Activated CD8-positive, alpha-beta T cell treated with anti-CD3 and anti-CD28 coated beads for 36 hours (primary cell): ENCODE results near the gene AGT. TPM values are rescaled to one million over a fixed set of nuclear protein-coding genes. Genes with fewer than 3 reads are reported as not detected.
"Not testable (repeated sequence)": the region's sequence is repeated elsewhere in the genome, so short reads cannot be mapped to it uniquely, and the experiment has no call there.

Experiments used
- ATAC-seq: fragments of 200-7000 bp; cut with Tn5 transposase; one replicate; pipeline ENCODE4 v1.10.0; 2021; ENCODE audit warnings: mild to moderate bottlenecking, moderate library complexity
- CTCF ChIA-PET: fragments of 350-600 bp; sonication (Branson Sonifier 250); formaldehyde crosslinking; loops from one replicate; lab custom pipeline; 2021; ENCODE audit warnings: antibody characterized with exemption; lab: Charles Lee
- POLR2A ChIA-PET: fragments of 350-600 bp; sonication (Branson Sonifier 250); formaldehyde crosslinking; loops from one replicate; lab custom pipeline; 2021; ENCODE audit warnings: antibody characterized with exemption; lab: Charles Lee
- DNase-seq: peaks from one replicate; pipeline ENCODE4 v3.0.0-alpha.2; 2020
- H3K27ac Mint-ChIP-seq: one replicate; pipeline ENCODE4 v1.8.0; 2021; ENCODE audit warnings: mild to moderate bottlenecking, mixed read lengths
- H3K27me3 Mint-ChIP-seq: one replicate; pipeline ENCODE4 v1.8.0; 2021; ENCODE audit warnings: mixed read lengths
- H3K36me3 Mint-ChIP-seq: one replicate; pipeline ENCODE4 v1.8.0; 2021; ENCODE audit warnings: low read depth, mixed read lengths
- H3K4me1 Mint-ChIP-seq: one replicate; pipeline ENCODE4 v1.8.0; 2021; ENCODE audit warnings: low read depth, mixed read lengths
- H3K4me3 Mint-ChIP-seq: one replicate; pipeline ENCODE4 v1.8.0; 2021; ENCODE audit warnings: mild to moderate bottlenecking, moderate library complexity, mixed read lengths
- H3K9me3 Mint-ChIP-seq: one replicate; pipeline ENCODE4 v1.8.0; 2021; ENCODE audit warnings: mixed read lengths
- intact Hi-C: fragments of 100-400 bp; cut with micrococcal nuclease; formaldehyde crosslinking; loops from one replicate; pipeline ENCODE4 v1.10.0; 2022
- total RNA-seq, 2 experiments: library from RNA; stranded (reverse); gene quantifications; one replicate each; pipeline ENCODE4 v1.2.3, GENCODE V29; 2021
- TF ChIP-seq, protein P1 (sequence below): fragments of 200-600 bp; IDR thresholded peaks from one replicate; pipeline ENCODE4 v1.8.0; 2022; ENCODE audit warnings: antibody characterized with exemption, mild to moderate bottlenecking

The AGT gene
- total RNA-seq, 2 experiments from 2014 or later, result not detected

DNA sequence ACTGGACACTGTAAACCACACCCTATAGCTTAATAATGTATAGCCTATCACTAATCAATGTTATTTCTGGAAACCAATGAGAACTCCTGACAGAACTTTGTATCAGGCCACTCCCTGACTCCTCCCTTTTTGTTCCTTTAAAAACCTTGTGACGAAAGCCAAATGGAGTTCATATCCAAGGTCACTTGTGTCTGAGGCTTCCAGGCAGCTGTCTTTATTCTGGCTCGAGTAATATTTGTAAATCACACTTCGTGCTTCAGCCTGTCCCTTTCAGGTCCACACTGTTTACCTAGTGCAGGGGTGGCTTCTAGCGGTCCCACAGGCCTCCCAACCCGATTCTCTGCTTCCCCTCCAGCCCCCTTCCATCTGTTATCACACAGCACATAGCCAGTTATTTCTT, 17.1 kb upstream of the AGT start:
- CTCF ChIA-PET, result no interaction called here
- no peak for DNase-seq

DNA sequence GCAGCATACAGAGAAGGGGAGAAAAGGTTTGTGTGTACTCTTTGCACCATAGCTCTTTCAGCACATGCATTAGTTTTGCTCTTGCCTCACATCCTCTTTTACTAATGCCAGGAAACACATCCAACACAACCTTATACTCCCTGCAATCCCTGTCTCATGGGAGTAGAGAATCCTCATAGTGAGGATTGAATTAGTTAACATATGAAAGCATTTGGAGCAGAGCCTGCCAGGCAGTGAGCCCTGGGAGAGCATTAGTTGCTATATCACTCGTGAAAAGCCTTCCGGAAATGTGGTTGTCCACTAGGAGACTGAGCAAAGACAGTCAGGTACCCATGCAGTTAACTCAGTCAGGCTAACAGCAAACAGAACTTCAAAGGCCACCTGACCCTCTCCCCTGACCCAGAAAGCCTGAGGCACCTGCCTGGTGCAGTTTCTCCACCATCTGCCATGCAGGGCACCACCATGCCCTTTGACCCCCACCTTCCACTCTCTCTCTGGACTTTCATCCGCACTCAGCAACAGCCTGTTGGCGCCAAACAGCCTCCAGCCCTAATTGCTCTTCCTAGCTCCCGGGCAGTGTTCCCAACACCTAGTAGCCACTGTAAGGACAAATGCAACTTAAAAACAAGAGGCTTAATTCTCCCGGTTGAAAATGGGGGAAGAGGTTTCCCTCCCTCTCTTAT, 14.9 kb upstream of the AGT start:
- POLR2A ChIA-PET, result no interaction called here

More for the DNA sequence above, 17.1 kb upstream of the AGT start:
- Mint-ChIP-seq H3K9me3 (no peaks in the 10 kb centered on the region), H3K36me3 (no peaks in the 10 kb centered on the region), H3K27ac (no peak overlapping the region), H3K27me3 (peaks cover 2% of the 10 kb centered on the region), H3K4me1 (no peaks in the 10 kb centered on the region), H3K4me3 (no peak overlapping the region)
- POLR2A ChIA-PET, result no interaction called here
- ATAC-seq, result no peak
- intact Hi-C loops, result no loop called here
- TF ChIP-seq, protein P1, sequence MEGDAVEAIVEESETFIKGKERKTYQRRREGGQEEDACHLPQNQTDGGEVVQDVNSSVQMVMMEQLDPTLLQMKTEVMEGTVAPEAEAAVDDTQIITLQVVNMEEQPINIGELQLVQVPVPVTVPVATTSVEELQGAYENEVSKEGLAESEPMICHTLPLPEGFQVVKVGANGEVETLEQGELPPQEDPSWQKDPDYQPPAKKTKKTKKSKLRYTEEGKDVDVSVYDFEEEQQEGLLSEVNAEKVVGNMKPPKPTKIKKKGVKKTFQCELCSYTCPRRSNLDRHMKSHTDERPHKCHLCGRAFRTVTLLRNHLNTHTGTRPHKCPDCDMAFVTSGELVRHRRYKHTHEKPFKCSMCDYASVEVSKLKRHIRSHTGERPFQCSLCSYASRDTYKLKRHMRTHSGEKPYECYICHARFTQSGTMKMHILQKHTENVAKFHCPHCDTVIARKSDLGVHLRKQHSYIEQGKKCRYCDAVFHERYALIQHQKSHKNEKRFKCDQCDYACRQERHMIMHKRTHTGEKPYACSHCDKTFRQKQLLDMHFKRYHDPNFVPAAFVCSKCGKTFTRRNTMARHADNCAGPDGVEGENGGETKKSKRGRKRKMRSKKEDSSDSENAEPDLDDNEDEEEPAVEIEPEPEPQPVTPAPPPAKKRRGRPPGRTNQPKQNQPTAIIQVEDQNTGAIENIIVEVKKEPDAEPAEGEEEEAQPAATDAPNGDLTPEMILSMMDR, result no peak

DNA sequence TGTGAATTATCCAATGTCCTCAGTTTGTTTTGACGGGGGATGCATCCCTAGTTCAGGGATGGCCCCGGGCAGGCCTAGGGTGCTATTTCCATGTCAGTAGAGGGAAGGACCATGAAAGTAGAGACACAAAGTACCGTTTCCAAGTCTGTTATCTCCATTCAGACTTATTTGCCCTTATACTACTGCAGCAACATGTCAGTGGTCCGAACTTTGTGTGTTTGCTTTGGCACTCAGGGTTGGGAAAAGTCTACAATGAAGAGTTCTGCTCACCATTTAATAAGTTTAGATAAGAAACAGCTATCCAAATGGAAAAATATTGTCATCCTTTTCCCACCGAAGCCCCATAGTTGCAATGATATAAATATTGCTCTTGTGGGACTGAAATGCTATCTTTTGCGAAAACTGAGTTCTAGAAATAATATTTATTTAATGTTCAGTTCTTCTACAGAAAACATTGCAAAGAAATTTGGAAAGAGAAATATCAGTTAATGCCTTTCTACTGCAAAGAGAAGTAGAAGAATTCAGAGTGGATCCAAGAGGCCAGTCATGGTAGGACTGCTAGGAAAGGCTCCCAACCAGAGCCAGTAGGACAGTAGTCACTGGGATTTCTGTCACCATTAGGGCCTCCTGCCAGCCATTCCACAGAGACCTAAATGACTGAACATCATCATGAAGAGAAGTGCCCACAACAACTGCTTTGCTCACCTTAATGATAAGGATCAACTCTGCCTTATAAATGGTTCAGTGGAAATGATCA, 11.5 kb upstream of the AGT start:
- no peaks in the 10 kb centered on the region for H3K4me1 Mint-ChIP-seq
- CTCF ChIA-PET, result no interaction called here
- no peak for DNase-seq
- H3K27ac Mint-ChIP-seq, result no peak overlapping the region
- H3K9me3 Mint-ChIP-seq, result peaks cover 1% of the 10 kb centered on the region
- no peaks in the 10 kb centered on the region for H3K36me3 Mint-ChIP-seq
- ATAC-seq, result no peak
- H3K4me3 Mint-ChIP-seq, result no peak overlapping the region
- intact Hi-C loops, result no loop called here
- H3K27me3 Mint-ChIP-seq, result peaks cover 3% of the 10 kb centered on the region
- TF ChIP-seq, protein P1, result no peak
- POLR2A ChIA-PET, result no interaction called here

More for the DNA sequence above, 14.9 kb upstream of the AGT start:
- no peaks in the 10 kb centered on the region for H3K36me3 Mint-ChIP-seq
- intact Hi-C loops, result no loop called here
- no peak overlapping the region for H3K27ac Mint-ChIP-seq
- no peak for DNase-seq
- TF ChIP-seq, protein P1, result no peak
- H3K27me3 Mint-ChIP-seq, result peaks cover 6% of the 10 kb centered on the region
- CTCF ChIA-PET, result no interaction called here
- H3K9me3 Mint-ChIP-seq, result no peaks in the 10 kb centered on the region
- no peak overlapping the region for H3K4me3 Mint-ChIP-seq
- no peaks in the 10 kb centered on the region for H3K4me1 Mint-ChIP-seq
- ATAC-seq, result no peak

- H3K4me1 Mint-ChIP-seq, intact Hi-C loops, CTCF ChIA-PET, H3K27ac Mint-ChIP-seq, H3K4me3 Mint-ChIP-seq, H3K36me3 Mint-ChIP-seq, POLR2A ChIA-PET, DNase-seq, H3K27me3 Mint-ChIP-seq, ATAC-seq, H3K9me3 Mint-ChIP-seq: not testable (repeated sequence)
Measured at GRCh38 chr1:230721849-230722522, 8.1 kb upstream of the AGT start.

DNA sequence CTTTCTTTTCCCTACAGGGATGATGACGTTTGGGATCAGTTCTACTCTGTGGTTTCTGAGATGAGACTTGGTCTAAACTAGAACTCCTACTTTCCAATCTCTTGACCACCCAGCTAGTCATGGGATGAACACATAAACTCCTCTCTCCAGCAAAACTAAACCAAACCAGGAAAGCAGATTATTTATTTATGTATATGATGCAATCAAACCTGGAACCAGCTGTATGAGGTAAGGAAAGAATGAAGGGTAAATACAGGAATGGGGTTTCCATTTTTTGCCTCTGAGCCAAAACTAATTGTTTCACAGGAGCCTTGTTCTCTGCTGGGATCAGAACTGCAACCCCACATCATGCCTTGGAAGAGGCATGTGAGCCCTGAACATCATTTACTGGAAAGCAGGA, 3.3 kb upstream of the AGT start:
- ATAC-seq (no peak), DNase-seq (no peak)
- intact Hi-C loops, result no loop called here
- Mint-ChIP-seq H3K9me3 (peaks cover 5% of the 10 kb centered on the region), H3K36me3 (no peaks in the 10 kb centered on the region), H3K27ac (no peak overlapping the region), H3K4me3 (no peak overlapping the region), H3K27me3 (peaks cover 8% of the 10 kb centered on the region), H3K4me1 (no peaks in the 10 kb centered on the region)
- TF ChIP-seq, protein P1, result no peak
- POLR2A ChIA-PET, result no interaction called here
- CTCF ChIA-PET, result no interaction called here

DNA sequence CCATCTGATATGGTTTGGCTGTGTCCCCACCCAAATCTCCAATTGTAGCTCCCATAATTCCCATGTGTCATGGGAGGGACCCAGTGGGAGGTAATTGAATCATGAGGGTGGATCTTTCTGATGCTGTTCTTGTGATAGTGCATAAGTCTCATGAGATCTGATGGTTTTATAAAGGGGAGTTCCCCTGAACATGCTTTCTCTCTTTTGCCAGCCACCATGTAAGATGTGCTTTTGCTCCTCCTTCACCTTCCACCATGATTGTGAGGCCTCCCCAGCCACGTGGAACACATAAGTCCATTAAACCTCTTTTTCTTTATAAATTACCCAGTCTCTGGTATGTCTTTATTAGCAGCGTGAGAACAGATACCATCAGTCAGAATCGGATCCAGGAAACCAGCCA, 2.5 kb upstream of the AGT start:
- H3K9me3 Mint-ChIP-seq, H3K4me1 Mint-ChIP-seq, ATAC-seq, intact Hi-C loops, H3K4me3 Mint-ChIP-seq, H3K27me3 Mint-ChIP-seq, H3K27ac Mint-ChIP-seq, POLR2A ChIA-PET, H3K36me3 Mint-ChIP-seq, CTCF ChIA-PET, DNase-seq: not testable (repeated sequence)
